GM19467 (cell line): ENCODE data around the gene CSAD.
"Not testable (repeated sequence)": the region's sequence is repeated elsewhere in the genome, so short reads cannot be mapped to it uniquely, and the experiment has no call there.

ENCODE experiments used
- ATAC-seq: cut with Tn5 transposase; IDR thresholded peaks from one replicate; pipeline ENCODE4 v1.9.1; 2021; ENCODE audit warnings: mild to moderate bottlenecking, moderate library complexity; ENCODE audit not compliant: unreplicated experiment

The CSAD gene

GRCh38 chr12:53181935-53182334 is 1.2 kb upstream of the CSAD start:
- ATAC-seq, result no peak

- peak; percentile 47 for ATAC-seq
These were observed 363 bp upstream of the CSAD start for GRCh38 chr12:53180931-53181645.

GRCh38 chr12:53179687-53180219 is 972 bp downstream of the CSAD start:
- no peak for ATAC-seq

GRCh38 chr12:53178803-53179202 is 1.9 kb downstream of the CSAD start:
- not testable (repeated sequence) for ATAC-seq

- not testable (repeated sequence) for ATAC-seq
These were observed 3.3 kb downstream of the CSAD start for GRCh38 chr12:53177447-53177846.

- ATAC-seq, result no peak
These were observed 4.0 kb downstream of the CSAD start for GRCh38 chr12:53176750-53177149.

- ATAC-seq, result no peak
These were observed 5.7 kb downstream of the CSAD start for GRCh38 chr12:53174881-53175491.

GRCh38 chr12:53173085-53173715 is 7.5 kb downstream of the CSAD start:
- ATAC-seq, result no peak

- no peak for ATAC-seq
These were observed 8.4 kb downstream of the CSAD start for GRCh38 chr12:53172352-53172751.

GRCh38 chr12:53171725-53172329 is 8.9 kb downstream of the CSAD start:
- ATAC-seq, result no peak

- ATAC-seq, result no peak
These were observed 9.6 kb downstream of the CSAD start for GRCh38 chr12:53170876-53171724.

- no peak for ATAC-seq
These were observed 10.5 kb downstream of the CSAD start for GRCh38 chr12:53170215-53170614.

GRCh38 chr12:53169644-53170043 is 11.1 kb downstream of the CSAD start:
- ATAC-seq, result no peak

GRCh38 chr12:53166837-53167236 is 13.9 kb downstream of the CSAD start:
- no peak for ATAC-seq

GRCh38 chr12:53163008-53163407 is 17.7 kb downstream of the CSAD start:
- not testable (repeated sequence) for ATAC-seq

- no peak for ATAC-seq
These were observed 19.4 kb downstream of the CSAD start for GRCh38 chr12:53161119-53161911.

- no peak for ATAC-seq
These were observed 20.1 kb downstream of the CSAD start for GRCh38 chr12:53160673-53161072.

- no peak for ATAC-seq
These were observed 20.7 kb downstream of the CSAD start for GRCh38 chr12:53160000-53160399.

GRCh38 chr12:53159195-53159839 is 21.4 kb downstream of the CSAD start:
- ATAC-seq, result no peak
